HG03520 (cell line): ENCODE measurements around the gene DCP1B.

Experiments
- ATAC-seq: cut with Tn5 transposase; IDR thresholded peaks from one replicate; pipeline ENCODE4 v1.9.1; 2021; ENCODE audit warnings: mild to moderate bottlenecking, moderate library complexity; ENCODE audit not compliant: unreplicated experiment

DCP1B gene

DNA sequence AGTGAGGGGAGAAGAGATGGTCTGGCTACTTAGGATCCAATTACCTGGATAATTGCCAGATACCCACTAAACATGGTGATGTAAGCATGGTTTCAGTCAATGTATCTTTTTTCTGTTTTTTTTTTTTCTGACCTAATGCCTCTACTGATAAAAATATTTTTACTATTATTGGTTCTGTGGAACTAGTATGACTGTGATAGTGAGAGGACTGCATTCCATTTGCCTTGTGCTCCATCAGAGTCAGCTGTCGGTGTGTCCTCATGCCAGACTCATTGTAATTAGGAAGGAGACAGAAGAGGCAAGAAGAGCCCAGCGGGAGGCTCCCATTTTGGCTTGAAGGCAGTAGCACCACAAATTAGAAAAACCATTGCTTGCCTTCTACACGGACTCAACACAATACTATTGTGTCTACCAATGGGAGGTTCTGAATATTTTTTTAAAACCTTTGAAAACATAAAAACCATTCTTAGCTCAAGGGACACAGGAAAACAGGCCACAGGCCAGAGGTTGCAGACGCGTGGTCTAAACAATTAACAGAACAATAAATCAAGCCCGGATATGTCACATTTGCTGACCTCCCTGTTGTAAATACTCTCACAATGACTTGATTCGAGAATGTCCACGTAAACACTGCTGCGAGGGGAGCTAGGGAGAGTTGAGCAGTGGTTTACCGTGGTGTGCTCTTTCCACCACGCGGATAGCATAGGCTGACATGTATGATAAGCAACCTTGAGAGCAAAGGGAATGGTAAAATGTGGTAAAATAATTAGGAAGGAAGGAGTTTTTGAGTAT is 13.5 kb upstream of the DCP1B start:
- ATAC-seq: no peak

DNA sequence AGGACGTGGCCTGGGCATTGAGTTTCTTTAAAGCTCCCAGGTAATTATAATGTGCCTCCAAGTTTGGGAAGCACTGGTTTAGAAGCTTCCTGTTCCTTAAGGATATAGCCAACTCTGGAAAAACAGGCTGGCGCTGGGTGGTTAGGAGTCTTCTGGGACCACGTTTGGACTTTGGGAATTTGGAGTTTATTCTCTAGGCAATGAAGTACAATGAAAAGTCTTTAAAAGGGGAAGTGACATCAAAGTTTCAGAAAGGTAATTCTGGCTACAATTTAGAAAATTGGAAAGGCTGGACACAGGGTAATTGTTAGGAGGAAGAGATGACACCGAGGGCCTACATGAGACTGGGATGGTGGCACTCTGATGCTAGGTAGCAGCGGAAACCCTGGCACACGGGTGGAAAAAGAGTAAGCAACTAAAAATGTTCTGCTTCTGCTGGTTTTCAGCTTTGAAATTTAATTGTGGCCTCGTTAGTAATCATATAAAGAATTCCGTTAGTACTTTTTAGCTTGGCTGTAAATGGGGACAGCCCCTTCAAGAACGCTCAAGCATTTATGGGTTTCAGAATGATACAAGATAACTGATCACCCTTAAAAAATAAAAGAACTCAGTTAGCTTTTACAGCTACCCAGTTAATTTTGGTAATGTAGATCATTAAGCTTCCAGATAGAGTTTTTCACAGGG is 12.7 kb upstream of the DCP1B start:
- ATAC-seq: no peak

DNA sequence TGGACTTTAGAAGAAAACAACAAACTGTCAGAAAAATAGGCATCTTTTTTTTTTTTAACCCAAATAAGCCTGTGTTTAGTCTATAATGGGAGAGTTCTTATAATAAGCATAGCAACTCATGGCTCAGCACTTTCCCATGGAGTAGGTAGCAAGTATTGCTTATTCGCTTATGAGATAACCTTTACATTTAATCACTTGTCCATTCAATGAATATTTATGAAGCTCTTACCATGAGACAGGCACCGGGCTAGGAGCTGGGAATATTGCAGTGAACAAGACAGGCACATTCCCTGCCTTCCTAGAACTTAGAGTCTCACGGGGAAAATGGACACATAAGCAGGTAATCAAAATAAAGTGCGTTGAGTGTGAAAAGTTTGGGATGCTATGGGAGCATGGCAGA is 10.0 kb upstream of the DCP1B start:
- ATAC-seq: no peak

DNA sequence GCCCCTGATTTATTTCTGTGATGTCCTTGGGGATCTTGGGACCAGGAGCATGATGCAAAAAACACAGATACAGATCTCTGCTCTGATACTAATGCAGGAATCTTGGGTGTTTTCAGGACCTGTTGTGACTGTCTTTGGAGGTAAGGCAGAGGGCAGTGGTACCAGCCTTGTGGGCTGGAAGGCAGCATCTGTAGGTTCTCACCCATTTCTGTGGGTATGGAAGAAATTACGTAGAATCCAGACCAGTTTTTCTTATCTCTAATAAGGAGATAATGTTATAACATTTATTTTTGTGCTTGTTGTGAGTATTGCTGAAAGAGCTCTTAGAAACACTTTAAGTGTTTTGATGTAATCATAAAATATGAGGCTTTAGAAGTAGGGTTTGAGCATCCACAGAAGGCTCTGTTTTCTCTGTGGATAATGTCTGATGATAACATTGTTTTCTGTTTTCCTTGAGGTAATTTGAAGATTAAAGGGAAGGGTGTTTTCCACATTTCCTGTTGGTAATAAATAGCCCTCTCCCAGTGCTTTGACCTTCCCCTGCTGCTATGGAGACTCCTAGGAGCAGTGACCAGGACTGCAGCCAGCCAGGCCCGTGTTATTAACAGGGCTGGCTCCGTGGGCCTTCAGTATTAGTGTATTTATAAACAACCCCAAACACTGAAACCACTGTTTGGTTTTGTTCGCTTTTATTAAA is 9.4 kb upstream of the DCP1B start:
- ATAC-seq: no peak

DNA sequence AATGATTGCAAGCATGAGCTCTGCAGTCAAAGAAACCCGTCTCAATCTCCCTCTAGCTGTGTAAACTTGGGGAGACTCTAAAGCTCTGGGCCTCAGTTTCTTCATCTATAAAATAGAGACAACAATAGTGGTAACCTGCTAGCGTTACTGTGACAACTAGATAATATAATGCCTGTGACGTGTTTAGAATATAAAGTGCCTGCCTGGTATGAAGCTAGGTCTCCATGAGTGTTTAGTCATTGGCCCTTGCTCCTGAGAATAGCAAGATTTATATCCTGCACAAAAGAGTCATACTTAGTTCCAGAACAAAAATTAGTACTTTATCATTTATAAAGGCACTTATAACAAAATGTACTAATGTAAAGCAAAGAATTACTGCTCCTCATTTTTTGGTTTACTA is 8.8 kb upstream of the DCP1B start:
- no peak for ATAC-seq

DNA sequence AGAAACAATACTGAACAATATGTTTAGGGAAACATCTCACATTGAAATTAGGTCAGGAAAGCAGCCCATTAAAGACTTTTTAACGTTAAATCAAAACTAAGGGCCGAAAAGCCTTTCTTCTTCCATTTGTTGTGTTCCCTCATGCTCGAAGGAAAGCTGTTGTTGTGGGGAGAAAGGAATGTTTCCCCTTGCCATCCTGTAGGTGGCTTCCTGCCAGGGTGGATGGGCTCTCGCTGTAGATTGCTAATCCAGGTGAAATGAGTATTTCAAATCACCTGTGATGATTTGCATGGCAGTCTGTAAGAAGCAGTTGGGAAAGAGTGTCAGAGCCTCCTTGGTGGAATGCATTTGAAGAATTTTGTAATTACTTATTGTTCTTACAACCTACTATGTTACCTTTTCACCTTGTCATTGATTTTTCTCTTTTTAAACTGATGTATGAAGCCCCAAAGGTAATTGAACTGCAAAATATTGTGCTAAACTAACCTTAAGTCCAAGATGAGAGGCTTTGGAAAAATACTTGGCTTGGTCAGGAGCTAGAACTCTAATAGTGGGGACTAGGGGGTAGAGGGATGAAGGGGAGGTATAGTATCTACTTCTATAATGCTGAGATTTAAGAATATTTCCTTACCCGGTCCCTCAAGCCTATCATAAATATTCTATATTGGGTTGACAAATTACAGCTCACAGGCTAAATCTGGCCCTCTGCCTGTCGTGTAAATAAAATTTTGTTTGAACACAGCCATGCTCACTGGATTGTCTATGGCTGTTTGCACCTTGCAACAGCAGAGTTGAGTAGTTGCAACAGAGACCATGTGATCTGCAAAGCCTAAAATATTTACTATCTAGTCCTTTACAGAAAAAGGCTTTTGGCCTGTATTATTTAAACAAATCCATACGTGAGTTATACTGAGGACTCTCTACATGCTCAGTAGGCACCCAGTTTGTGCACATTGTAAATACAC is 7.7 kb upstream of the DCP1B start:
- ATAC-seq: no peak

DNA sequence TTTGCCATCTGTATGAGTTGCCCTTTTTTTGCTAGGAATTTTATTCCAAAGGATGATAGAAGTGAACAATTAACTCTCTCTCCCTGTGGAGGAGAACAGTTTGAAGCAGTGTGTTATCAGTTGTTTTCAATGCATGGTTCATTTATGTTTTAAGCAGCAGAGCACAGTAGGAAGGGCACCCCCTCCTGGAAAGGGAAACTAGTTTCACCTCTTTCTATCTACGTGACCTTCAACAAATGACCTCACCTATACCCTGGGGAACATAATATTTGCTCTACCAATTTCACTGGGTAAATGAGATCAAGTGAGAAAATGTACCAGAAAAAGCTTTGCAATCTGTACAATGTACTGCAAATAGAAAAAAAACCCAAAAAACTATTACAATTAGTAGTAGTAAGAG is 5.4 kb upstream of the DCP1B start:
- ATAC-seq: no peak

DNA sequence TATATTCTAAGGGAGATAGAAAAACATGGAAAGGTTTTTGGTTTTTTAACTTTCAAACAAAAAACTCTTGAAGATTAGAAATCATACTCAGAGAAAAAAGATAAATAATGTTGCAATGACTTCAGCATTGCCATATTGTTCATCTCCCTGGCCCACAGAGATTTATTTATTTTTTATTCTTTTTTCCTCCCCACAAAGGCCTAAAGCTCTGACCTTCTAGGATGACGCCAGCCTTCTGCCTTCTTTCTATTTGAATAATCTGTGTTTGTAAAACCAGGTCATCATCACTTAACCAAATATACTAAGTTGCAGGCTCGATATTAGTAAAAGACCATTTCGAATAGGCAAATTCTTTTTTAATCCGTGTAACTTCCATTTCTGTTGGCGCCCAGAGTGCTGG is 4.4 kb upstream of the DCP1B start:
- ATAC-seq: no peak

DNA sequence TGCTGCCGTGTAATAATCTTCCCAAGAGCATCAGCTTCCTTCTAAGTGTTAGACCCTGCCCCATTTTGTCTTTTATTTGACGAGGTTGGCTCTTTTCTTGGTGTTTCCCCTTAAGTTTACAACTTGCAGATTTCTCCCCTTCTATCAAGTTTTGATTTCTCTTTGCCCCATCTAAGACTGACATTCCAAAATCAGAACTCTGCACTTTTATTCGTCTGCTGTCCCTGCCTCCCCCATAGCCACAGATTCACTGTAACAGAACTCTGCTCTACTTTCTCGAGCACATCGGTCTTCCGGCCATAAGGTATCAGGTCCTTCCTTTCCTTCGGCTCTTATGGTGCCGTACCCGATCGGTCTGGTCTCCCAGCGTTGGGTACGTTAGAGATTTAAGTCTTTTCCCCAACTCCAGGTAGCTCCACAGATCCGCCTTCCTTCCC is 563 bp downstream of the DCP1B start:
- peak; percentile 10 for ATAC-seq

DNA sequence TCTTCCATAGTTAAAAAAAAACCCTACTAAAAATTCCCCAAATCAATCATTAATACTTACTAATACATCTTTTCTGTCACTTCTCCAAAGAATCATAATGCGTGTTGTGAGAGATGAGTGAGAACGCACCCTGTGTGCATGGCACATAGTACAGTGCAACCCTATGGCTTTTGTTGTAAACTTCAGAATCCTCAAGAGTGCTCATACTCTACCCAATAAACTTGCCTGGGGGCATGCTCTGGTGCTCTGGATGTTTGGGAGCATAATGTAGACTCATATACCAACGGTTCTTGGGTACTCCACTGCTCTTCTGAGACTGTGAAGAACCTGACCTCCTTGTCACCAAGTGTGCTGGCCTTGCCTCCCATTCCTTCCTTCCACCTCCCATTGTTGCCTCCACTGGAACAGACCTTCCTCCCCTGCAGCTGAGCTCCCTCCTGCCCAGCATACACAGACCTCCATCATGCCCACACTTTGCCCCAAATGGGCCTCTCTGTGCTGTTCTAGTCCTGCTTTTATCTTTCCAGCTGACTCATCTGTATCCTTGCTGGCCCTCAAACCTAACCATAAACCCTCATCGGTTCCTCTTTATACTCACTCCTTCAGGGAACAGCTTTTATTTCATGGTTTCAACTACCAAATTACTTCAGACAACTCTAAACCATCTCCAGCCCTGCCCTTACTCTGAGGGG is 8.9 kb downstream of the DCP1B start:
- ATAC-seq: no peak

DNA sequence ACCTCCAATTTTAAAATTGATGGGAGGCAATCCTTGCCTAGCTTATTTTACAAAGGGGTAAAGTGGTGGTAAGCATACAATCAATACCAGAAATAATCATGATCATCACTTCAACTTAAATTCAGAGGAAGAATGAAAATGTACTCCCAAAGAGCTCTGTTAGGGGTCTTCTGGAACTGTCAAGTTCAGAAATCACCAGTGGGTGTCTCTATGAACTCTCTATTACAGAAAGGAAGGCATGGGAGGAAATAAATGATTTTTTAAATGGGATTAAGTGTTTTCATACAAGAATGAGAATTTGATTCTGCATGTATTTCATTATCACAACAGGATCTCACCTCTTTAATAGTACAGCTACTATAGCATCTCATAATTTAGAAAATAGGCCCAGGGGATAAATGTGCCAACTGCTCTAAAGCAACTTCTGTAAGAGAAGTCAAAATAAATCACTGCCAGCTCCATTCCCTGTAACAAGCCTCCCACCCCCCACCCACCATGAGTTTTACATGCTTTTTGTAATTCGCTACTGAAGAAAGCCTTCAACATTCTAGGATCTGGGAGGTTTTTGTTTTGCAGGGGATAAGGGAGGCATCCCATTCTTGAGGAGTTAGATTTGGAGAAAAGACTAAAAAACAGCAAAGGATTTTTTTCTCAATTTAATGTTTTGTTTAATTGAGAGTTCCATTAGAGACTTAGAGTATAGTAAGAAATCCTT is 9.7 kb downstream of the DCP1B start:
- no peak for ATAC-seq

DNA sequence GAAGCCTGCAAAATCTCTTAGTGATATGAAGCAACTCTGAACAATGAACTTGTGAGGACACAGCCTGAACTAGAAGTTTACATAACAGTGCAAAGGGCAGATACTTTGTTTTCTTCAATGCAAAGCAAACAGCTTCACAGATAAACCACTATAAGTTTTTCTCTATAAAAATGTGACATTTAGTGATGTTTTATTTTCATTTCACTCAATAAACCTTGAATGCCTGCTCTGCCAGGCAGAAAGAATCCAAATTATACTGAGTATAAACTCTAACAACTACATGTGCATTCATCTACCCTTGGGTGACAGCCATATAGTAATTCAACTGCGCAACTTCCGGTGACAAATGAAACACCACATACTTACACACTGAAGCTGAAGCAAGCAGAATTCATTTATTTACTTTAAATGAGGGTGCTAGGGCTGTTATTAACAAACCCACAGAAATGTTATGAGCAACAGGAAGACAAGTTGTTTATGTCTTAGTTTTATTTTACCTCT is 10.3 kb downstream of the DCP1B start:
- ATAC-seq: no peak

DNA sequence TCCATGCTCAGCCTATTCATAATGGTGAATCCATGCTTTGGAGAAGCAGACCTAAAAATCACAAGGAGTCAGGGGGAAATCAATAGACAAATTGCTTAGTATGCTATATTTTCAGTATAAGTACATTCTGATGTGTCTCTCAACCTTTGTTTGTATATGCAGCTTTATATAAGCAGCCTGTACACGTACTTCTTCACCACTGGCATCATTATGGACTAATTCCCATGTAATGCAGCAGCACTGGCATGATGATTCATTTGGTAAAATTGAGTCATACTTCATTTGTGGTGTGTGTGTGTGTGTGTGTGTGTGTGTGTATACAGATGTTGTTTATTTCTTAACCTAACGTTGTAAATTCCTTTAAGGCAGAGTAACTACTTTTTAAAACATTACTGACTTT is 10.9 kb downstream of the DCP1B start:
- ATAC-seq: no peak

DNA sequence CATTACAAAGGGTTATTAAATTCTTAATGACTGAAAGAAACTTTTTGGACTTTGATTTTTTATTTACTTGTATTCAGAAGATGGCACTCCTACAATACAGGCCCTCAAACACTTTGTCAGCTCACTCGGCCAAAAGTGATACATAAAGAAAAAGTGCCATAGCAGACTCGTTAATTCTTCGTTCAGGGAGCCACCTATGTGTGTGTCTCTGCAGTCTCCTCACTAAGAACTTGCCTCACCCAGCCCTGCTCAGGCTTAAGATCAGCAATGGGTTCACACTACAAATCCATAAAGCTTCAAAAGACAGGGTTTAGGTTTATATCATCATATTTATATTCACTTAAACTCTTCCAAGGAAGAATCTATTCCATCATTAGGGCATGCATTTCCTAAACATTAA is 11.5 kb downstream of the DCP1B start:
- no peak for ATAC-seq

DNA sequence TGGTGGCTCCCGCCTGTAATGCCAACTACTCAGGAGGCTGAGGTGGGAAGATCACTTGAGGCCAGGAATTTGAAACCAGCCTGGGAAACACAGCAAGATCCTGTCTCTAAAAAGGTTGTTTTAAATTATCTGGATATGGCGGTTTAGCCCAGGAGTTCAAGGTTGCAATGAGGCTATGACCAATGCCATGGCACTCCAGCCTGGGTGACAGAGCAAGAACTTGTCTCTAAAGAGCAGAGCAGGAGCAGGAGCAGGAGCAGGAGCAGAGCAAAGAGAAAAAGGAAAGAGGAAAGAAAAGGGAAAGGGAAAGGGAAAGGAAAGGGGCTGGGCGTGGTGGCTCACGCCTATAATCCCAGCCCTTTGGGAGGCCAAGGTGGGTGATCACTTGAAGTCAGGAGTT is 15.1 kb downstream of the DCP1B start:
- no peak for ATAC-seq

DNA sequence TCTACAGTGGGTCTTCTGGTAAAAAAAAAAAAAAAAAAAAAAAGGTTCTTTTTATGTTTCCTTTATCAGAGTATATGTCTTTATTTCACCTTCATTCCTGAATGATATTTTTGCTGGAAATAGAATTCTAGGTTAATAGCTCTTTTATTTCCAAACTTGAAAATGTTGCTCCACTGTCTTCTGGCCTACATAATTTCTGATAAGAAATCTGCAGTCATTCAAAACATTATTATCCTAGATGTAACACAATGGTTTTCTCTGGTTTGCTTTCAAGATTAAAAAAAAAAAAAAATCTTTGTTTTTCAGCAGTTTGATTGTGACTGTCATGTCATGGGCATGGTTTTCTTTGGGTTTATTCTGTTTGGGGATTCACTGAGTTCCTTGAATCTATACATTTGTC is 19.5 kb downstream of the DCP1B start:
- no peak for ATAC-seq

DNA sequence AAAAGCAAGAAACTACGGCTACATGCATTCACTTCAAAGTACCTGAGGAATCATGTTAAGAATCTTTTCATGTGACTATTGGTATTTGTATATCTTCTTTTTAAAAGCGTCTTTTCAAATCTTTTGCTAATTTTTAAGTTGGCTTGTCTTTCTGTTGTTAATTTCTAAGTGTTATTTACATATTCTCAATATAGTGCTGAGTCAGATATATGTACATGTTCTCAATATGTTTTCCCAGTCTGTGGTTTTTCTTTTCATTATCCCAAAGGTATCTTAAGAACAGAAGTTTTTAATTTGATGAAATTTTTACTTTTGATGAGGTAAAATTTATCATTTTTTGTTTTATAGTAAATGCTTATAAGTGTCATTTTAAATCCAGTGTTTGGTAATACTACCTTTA is 24.0 kb downstream of the DCP1B start:
- no peak for ATAC-seq

DNA sequence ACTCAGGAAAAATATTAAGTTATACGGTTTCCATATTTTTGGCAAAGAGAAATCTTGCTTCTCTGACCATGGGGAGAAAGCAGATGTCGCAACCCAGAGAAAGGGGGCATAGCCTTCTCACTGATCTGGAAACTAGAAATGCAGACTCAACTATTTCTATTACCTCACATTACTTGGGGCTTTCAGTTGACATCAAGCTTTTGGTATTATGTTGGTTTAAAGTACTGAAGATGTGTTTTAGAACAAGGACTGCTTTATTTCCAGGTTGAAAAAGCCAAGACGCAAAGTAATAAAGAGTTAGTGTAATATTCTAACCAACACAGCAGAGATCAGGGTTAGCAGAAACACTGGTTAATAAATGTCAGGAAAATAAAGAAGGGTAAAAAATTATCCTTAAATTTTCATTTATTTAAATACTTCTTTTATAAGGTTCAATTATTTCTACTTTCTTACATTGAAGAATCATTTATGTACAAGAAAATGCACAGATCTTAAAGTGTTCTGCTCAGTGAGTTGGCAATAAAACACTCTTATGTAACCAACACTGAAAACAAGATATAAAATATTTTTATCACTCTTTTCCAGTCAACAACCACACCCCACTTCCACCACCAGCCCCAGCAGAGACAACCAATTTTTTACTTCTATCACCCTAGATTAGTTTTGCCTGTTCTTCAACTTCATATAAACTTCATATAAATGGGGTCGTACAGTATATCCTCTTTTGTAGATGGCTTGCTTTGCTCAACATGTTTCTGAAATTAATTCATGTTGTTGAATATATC is 26.0 kb downstream of the DCP1B start:
- ATAC-seq: no peak

DNA sequence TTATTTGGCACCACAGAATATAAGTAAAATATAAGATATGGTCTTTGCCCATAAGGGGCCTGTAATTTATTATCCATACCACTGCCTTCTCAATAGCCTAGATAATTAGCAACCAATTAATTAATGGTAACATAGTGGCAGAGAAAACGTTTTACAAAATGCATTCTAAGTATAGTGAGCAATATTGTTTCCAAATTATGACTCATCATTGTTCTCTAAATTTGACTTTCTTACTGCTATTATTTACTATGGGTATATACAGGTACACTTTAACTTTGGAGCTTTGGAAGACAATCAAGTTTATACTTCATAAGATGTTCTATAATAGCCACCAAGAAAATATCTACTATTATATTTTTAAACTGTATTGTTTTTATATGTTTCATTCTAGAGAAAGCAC is 26.7 kb downstream of the DCP1B start:
- no peak for ATAC-seq
